ENCODE results near the gene MED12. TPM values are rescaled to one million over a fixed set of nuclear protein-coding genes. Genes with fewer than 3 reads are reported as not detected.

MED12 gene
- total RNA-seq, 1 donor, result 21.8 TPM

DNA sequence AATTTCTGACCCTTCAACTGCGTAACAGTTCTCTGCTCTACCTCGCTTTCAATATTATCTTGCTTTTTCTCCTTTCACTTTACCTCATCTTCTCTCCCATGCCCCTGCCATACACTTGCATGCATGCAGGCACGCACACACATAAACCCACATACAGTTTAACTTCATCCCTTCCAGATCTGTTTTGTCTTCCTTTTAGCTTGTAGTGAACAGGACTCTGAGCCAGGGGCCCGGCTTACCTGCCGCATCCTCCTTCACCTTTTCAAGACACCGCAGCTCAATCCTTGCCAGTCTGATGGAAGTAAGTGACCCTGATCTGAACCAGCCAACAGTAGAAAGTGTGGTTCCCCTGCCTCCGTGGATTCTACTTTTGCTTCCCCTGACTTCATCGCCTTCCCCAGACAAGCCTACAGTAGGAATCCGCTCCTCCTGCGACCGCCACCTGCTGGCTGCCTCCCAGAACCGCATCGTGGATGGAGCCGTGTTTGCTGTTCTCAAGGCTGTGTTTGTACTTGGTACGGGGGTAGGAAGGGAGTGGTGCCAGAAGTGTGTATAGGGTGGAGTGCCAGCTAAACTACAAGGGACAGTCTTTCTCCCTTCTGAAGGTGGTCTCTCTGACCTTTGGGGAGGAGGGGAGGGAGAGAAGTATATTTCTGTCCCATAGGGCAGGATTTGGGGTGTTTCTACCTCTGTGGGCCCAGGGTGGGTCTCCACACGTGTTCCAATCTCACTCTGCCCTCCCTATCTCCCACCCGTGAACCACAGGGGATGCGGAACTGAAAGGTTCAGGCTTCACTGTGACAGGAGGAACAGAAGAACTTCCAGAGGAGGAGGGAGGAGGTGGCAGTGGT lies 10.7 kb downstream of the MED12 start:
- Histone ChIP-seq H3K4me3 (ENCODE audit: low read length) (no peak overlapping the region), H3K27me3 (ENCODE audit: insufficient read depth, low read length) (no peaks in the 10 kb centered on the region), H3K4me1 (ENCODE audit: insufficient read depth, low read length) (no peaks in the 10 kb centered on the region), H3K9me3 (ENCODE audit: low read depth, low read length) (no peaks in the 10 kb centered on the region)

DNA sequence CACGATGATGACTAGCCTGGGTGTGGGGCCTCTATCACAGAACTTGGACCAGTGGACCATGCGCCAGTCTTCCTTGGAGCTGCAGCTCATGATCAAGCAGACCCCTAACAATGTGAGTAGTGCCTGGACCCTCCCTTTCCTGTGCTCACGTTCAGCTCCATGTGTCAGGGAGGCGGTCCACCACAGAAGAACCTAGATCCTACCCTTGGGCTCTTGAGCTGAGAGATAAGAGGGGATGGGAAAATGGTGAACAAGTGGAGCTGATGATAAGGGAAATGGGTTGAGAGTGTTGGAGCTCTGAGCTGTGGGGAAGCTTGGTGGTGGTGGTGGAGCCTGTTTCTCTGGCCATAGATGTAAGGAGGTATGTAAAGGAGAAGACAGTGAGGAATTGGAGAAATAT lies 13.1 kb downstream of the MED12 start:
- H3K4me3 ChIP-seq (ENCODE audit: low read length), result no peak overlapping the region
- no peaks in the 10 kb centered on the region for H3K4me1 ChIP-seq (ENCODE audit: insufficient read depth, low read length)
- H3K9me3 ChIP-seq (ENCODE audit: low read depth, low read length), result no peaks in the 10 kb centered on the region
- H3K27me3 ChIP-seq (ENCODE audit: insufficient read depth, low read length), result no peaks in the 10 kb centered on the region

DNA sequence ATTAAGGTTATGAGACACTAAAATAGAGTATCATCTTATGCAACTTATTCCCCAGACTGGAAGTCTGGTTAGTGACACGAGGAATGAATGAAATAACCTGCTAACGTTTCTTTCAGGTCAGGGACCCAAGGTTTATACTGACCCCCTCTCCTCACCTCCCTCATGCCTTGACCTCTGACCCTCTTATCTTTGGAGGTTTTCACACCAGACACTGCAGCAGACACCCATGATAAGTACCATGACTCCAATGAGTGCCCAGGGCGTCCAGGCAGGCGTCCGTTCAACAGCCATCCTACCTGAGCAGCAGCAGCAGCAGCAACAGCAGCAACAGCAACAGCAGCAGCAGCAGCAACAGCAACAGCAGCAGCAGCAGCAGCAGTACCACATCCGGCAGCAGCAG lies 22.0 kb downstream of the MED12 start:
- no peak overlapping the region for H3K4me3 ChIP-seq (ENCODE audit: low read length)
- H3K27me3 ChIP-seq (ENCODE audit: insufficient read depth, low read length), result no peaks in the 10 kb centered on the region
- H3K9me3 ChIP-seq (ENCODE audit: low read depth, low read length), result no peaks in the 10 kb centered on the region
- peaks cover 2% of the 10 kb centered on the region for H3K4me1 ChIP-seq (ENCODE audit: insufficient read depth, low read length)

DNA sequence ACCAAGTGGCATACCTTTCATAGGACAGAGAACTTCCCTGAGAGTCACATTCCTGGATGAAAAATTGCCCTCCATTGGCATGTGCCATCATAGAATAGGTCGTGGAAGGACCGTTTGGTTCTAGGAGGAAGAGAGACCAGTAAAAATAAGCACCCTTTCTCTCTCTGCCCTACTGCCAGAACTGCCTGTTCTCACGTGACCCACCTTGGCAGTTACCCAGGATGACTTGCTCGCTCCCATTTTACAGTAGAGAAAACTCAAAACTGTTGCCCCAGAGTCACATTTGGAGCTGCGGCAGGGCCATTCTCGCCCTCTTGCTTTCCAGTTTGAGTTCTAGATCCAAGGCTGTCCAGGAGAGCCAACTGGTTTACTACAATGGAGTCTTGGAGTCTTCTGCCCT lies 25.1 kb downstream of the MED12 start:
- H3K9me3 ChIP-seq (ENCODE audit: low read depth, low read length), result no peaks in the 10 kb centered on the region
- H3K4me3 ChIP-seq (ENCODE audit: low read length), result no peak overlapping the region
- H3K4me1 ChIP-seq (ENCODE audit: insufficient read depth, low read length), result peaks cover 12% of the 10 kb centered on the region
- no peaks in the 10 kb centered on the region for H3K27me3 ChIP-seq (ENCODE audit: insufficient read depth, low read length)

- Histone ChIP-seq H3K4me1 (ENCODE audit: insufficient read depth, low read length) (peaks cover 12% of the 10 kb centered on the region), H3K27me3 (ENCODE audit: insufficient read depth, low read length) (no peaks in the 10 kb centered on the region), H3K9me3 (ENCODE audit: low read depth, low read length) (no peaks in the 10 kb centered on the region), H3K4me3 (ENCODE audit: low read length) (no peak within 1 kb of the TSS)
Measured at GRCh38 chrX:71144651-71145050, 26.3 kb downstream of the MED12 start, which contains the start of gene NLGN3. Gene NLGN3 (plus strand): TSS chrX:71144841. CDS start chrX:71147750, 2,909 bp downstream.

- Histone ChIP-seq H3K9me3 (ENCODE audit: low read depth, low read length) (no peaks in the 10 kb centered on the region), H3K4me3 (ENCODE audit: low read length) (no peak overlapping the region), H3K27me3 (ENCODE audit: insufficient read depth, low read length) (no peaks in the 10 kb centered on the region), H3K4me1 (ENCODE audit: insufficient read depth, low read length) (peaks cover 12% of the 10 kb centered on the region)
Measured at GRCh38 chrX:71147496-71148277, 29.3 kb downstream of the MED12 start.

- Histone ChIP-seq H3K4me1 (ENCODE audit: insufficient read depth, low read length) (peaks cover 12% of the 10 kb centered on the region), H3K27me3 (ENCODE audit: insufficient read depth, low read length) (no peaks in the 10 kb centered on the region), H3K9me3 (ENCODE audit: low read depth, low read length) (no peaks in the 10 kb centered on the region), H3K4me3 (ENCODE audit: low read length) (no peak overlapping the region)
Measured at GRCh38 chrX:71148278-71148663, 29.9 kb downstream of the MED12 start.

DNA sequence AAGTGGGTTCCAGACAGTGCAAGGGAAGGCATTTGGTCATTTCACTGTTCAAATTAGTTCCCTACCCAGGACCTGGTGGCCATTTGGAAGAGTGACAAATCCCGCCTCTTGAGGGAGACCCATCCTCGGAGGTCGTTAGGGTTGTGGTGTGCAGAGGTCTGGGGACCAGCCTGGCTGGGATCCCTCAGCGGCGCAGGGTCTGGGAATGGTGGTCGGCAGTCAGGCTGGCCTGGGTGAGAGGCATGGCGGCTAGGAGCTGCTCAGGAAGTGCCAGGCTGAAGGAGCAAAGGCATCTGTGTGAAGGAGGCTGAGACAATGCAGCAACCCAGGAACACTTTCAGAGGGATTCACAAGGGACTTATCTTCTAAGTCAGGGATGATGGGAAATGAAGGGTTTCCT lies 33.0 kb downstream of the MED12 start:
- Histone ChIP-seq H3K27me3 (ENCODE audit: insufficient read depth, low read length) (no peaks in the 10 kb centered on the region), H3K9me3 (ENCODE audit: low read depth, low read length) (no peaks in the 10 kb centered on the region), H3K4me1 (ENCODE audit: insufficient read depth, low read length) (peaks cover 4% of the 10 kb centered on the region), H3K4me3 (ENCODE audit: low read length) (no peak overlapping the region)

GRCh38 chrX:71154196-71154595 lies 35.8 kb downstream of the MED12 start:
- no peaks in the 10 kb centered on the region for H3K27me3 ChIP-seq (ENCODE audit: insufficient read depth, low read length)
- no peaks in the 10 kb centered on the region for H3K4me1 ChIP-seq (ENCODE audit: insufficient read depth, low read length)
- H3K9me3 ChIP-seq (ENCODE audit: low read depth, low read length), result no peaks in the 10 kb centered on the region
- no peak overlapping the region for H3K4me3 ChIP-seq (ENCODE audit: low read length)

DNA sequence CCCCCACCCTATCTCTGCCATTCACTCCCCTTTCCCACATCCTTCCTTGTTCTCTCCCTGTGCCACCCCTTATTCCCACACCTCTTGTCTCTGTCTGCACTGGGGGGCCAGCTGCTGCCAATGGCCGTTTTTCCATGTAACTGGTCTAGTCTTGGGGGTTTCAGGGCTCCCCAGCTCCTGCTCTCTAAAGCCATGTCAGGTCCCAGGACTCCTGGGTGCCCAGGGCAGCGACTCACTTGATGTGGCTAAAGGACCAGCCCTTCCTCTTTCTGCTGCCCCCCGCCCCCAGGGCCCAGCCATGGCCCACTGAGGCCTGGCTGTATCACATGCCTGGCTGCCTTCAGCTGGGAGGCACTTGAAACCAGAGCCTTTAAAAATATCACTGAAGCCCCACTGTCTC lies 36.2 kb downstream of the MED12 start:
- no peaks in the 10 kb centered on the region for H3K9me3 ChIP-seq (ENCODE audit: low read depth, low read length)
- H3K27me3 ChIP-seq (ENCODE audit: insufficient read depth, low read length), result no peaks in the 10 kb centered on the region
- no peaks in the 10 kb centered on the region for H3K4me1 ChIP-seq (ENCODE audit: insufficient read depth, low read length)
- H3K4me3 ChIP-seq (ENCODE audit: low read length), result no peak overlapping the region

GRCh38 chrX:71158603-71159002 lies 40.2 kb downstream of the MED12 start:
- H3K27me3 ChIP-seq (ENCODE audit: insufficient read depth, low read length), result no peaks in the 10 kb centered on the region
- no peaks in the 10 kb centered on the region for H3K4me1 ChIP-seq (ENCODE audit: insufficient read depth, low read length)
- H3K9me3 ChIP-seq (ENCODE audit: low read depth, low read length), result no peaks in the 10 kb centered on the region
- H3K4me3 ChIP-seq (ENCODE audit: low read length), result no peak overlapping the region

DNA sequence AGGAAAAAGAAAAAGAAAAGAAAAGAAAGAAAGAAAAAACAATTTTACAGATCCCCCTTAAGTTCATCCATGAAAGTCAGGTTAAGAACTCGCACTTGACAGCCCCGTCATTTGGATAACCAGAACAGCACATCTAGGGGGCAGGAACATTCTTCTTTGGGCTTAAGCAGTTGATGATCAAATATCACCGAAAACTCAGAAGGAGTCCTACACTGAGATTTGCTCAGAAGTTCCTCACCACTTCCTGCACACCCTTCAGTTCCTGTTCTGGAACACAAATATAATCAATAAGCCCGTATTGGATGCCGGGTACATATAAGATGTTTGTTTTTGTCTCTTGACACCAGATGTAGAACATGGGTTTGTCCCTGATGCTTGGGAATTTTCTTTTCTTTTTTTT lies 40.9 kb downstream of the MED12 start:
- H3K27me3 ChIP-seq (ENCODE audit: insufficient read depth, low read length), result no peaks in the 10 kb centered on the region
- H3K4me1 ChIP-seq (ENCODE audit: insufficient read depth, low read length), result no peaks in the 10 kb centered on the region
- H3K4me3 ChIP-seq (ENCODE audit: low read length), result no peak overlapping the region
- no peaks in the 10 kb centered on the region for H3K9me3 ChIP-seq (ENCODE audit: low read depth, low read length)

DNA sequence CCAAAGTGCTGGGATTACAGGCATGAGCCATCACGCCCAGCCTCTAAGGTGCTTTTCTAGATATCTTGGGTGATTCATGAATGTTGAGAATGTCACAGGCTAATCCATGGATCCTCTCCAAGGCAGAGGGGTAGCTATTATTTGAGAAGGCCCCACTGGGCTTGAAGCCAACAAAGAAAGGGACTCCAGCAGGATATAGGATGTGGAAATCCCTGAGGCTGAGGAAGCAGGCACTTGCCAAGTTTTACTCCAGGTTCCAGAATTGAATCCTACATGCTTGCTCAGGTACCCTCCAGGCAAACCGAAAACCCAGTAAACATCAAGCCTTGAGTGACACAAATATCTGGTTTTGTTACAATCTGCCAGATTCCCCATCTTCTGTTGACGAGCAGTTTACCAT lies 42.1 kb downstream of the MED12 start:
- Histone ChIP-seq H3K4me1 (ENCODE audit: insufficient read depth, low read length) (no peaks in the 10 kb centered on the region), H3K27me3 (ENCODE audit: insufficient read depth, low read length) (no peaks in the 10 kb centered on the region), H3K4me3 (ENCODE audit: low read length) (no peak overlapping the region), H3K9me3 (ENCODE audit: low read depth, low read length) (no peaks in the 10 kb centered on the region)

GRCh38 chrX:71162981-71163380 lies 44.6 kb downstream of the MED12 start:
- Histone ChIP-seq H3K9me3 (ENCODE audit: low read depth, low read length) (no peaks in the 10 kb centered on the region), H3K4me1 (ENCODE audit: insufficient read depth, low read length) (no peaks in the 10 kb centered on the region), H3K27me3 (ENCODE audit: insufficient read depth, low read length) (no peaks in the 10 kb centered on the region), H3K4me3 (ENCODE audit: low read length) (no peak overlapping the region)

DNA sequence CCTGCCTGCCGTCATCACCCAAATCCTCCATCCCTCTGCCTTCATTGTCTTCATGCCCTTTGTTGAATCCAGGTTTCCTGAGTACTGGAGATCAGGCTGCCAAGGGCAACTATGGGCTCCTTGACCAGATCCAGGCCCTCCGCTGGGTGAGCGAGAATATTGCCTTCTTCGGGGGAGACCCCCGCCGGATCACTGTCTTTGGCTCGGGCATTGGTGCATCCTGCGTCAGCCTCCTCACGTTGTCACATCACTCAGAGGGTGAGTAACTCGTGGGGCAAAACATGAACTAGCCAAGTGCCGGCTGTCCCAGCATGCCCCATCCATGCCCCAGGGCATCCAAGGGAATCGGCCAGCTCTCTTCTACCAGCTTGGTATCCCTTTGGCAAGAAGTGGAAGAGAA lies 45.7 kb downstream of the MED12 start:
- no peaks in the 10 kb centered on the region for H3K27me3 ChIP-seq (ENCODE audit: insufficient read depth, low read length)
- H3K9me3 ChIP-seq (ENCODE audit: low read depth, low read length), result no peaks in the 10 kb centered on the region
- H3K4me1 ChIP-seq (ENCODE audit: insufficient read depth, low read length), result no peaks in the 10 kb centered on the region
- H3K4me3 ChIP-seq (ENCODE audit: low read length), result no peak overlapping the region

Measured in mononuclear cell (primary cell).